ENCODE data around the gene PRKAB1.

The PRKAB1 gene

DNA sequence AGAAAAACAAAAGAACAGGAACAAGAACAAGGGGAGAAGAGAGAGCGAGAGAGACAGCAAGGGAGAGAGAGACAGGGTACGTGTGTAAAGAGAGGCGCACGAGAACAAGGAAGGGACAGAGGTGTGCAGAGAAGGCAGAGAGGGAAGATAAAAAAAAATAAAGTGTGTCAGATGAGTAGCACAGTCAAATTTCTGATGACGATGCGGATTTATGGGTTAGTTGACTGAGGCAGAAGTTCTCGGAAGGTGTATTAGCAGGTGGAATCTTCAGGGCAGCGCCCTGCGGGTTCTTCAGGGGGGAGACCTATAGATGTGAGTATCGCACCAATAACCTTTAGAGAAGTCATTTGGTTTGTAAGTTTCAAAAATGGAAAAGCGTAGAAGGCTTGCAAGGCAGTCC, 44.8 kb downstream of the PRKAB1 start:
- DNase-seq (ENCODE audit: low read depth), result no peak

DNA sequence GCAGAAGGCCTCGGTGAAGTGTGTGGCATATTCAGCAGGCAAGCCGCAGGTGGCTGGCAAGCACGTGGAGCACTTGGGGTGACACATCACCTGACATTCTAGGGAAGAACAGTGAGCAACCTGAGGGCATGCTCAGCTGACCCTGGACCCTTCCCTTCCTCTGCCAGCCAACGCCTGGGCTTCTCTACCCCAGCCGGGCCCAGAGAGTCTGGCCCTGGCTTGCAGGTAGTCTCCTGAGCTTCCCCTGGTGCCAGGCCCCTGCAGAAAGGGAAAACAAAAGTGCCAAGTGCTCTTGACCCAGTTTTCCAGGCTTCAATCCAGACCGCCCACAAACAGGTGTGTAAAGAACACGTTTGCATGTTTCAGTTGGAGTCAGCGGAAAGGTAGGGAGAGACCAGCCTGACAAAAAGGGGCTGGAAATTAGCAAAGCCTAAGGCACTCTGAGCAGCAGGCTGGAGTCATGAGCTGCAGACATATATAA, 45.7 kb downstream of the PRKAB1 start:
- no peak for DNase-seq (ENCODE audit: low read depth)

DNA sequence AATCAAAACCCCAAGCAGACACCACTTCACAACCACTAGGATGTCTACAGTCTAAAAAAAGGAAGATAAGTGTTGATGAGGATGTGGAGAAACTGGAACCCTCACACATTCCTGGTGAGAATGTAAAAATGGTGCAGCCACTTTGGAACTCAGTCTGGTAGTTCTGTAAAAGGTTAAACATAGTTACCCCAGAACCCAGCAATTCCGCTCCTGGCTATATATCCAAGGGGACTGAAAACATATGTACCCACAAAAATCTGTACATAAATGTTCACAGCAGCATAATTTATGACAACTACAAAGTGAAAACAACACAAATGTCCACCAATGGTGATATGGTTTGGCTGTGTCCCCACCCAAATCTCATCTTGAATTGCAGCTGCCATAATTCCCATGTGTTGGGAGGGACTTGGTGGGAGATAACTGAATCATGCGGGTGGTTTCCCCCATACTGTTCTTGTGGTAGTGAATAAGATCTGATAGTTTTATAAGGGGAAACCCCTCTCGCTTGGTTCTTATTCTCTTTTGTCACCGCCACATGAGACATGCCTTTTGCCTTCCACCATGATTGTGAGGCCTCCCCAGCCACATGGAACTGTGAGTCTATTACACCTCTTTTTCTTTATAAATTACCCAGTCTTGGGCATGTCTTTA, 46.8 kb downstream of the PRKAB1 start:
- DNase-seq (ENCODE audit: low read depth), result no peak

DNA sequence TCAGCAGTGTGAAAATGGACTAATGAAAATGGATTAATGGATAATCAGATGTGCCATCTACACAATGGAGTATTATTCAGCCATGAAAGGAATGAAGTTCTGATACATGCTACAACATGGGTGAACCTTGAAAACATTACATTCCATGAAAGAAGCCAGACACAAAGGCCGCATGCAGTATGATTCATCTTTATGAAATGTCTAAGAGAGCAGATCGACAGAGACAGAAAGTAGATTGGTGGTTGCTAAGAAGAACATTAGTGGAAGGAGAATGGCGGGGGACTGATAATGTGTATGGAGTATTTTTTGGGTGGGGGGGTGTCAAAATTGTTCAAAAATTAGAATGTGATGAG, 47.3 kb downstream of the PRKAB1 start:
- DNase-seq (ENCODE audit: low read depth), result no peak

DNA sequence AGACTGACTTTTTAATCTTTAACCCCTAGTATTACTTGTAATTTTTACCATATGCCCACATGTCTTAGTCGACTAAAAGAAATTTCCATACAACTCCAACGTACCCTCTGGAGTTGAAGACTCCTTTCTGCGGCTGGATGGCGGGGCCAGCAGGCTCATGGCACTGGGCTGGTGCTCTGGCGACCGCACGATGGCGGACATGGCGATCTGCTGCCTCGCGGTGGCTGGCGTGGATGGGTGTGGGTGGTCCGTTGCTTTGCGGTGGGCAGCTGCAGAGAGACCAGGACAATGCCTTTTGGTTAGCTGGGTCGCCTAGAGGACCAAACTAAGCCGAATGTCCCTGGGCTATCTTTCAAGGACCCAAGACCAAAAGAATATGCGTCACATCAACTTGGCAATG, 50.2 kb downstream of the PRKAB1 start:
- DNase-seq (ENCODE audit: low read depth), result no peak

DNA sequence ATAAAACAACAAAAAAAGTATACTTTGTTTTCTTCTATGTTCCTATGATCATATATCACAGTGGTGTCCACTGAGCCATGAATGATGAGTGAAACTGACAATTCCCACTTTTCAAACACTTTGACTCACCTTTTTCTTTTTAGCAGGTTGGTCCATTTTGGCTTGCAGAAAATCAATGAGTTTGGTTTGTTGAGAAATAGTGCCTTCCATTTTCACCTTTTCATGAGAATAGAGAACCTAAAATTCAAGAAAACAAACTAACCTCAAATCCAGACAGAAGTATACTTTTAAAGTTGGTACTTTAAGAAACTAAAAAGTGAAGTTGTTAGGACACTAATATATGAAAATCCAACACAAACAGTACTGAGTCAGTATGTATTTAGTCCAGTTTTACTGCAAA, 52.4 kb downstream of the PRKAB1 start:
- DNase-seq (ENCODE audit: low read depth), result no peak

DNA sequence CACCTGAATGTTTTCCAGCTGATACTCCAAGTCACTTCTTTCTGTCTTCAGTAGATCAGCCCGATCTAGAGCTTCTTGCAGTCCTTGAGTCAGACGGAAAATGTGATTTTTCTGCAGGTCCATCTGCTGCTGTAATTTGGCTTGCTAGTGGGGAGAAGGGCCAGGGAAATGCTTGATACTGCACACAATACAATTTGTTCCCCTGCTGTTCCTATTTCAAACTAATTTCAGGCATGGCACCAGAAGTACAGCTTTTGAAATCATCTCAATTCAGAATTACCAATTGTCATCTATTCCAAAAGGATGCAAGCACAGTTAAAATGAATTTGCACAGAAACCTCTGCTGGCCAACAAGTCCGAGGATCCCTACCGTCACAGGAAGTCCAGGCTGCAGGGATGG, 53.4 kb downstream of the PRKAB1 start:
- no peak for DNase-seq (ENCODE audit: low read depth)

DNA sequence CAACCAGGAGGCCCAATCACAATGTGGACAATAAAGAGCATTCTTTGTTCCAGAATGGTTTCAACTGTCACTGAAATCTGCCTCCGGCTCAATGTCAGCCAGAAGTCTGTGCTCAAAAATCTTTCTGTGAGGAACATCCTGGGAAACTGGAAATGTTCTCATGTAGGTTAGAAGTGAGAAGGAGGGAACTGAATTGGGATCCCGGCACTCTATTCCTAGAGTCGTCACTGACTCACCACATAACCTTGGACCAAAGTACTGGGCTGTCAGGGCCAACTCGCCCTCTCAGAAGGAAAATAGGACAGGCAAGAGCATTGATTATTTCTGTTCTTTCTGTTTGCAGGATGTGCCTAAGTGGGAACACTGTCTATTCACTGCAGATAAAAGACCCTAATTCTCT, 57.6 kb downstream of the PRKAB1 start:
- DNase-seq (ENCODE audit: low read depth), result no peak

DNA sequence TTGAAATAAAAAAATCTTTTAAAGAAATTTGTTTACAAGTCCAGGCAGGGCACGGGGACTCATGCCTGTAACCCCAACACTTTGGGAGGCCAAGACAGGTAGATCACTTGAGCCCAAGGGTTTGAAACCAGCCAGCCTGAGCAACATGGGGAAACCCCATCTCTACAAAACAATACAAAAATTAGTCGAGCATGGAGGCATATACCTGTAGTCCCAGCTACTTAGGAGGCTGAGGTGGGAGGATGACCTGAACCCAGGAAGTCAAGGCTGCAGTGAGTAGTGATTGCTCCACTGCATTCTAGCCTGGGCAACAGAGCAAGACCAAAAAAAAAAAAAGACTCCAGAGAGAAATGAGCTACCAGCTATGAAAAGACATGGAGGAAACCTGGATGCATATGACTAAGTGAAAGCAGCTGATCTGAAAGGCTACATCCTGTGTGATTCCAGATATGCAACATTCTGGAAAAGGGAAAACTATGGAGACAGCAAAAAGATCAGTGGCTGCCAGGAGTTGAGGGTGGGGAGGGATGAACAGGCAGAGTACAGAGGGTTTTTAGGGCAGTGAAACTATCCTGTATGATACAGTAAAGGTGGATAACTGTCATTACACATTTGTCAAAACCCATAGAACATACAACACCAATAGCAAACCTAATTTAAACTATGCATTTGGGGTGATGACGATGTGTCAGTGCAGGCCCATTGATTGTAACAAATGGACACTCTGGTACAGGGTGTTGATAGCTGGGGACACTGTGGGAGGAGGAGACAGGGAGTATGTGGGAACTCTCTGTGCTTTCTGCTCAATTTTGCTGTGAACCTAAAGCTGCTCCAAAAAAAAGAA, 59.9 kb downstream of the PRKAB1 start:
- DNase-seq (ENCODE audit: low read depth), result no peak

DNA sequence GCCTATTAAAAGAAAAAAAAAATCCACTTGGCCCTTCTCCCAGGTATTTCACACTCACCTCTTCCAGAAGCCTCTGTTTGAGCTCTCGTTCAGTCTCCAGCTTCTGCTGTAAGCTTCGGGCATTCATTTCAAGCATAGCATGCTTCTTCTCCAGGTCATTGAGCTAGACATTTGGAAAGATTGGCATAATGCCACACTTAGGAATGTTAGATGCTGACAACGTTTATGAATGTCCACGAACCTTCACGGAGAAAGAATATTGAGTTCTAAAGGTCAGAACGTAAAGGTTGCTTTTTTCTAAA, 60.5 kb downstream of the PRKAB1 start:
- no peak for DNase-seq (ENCODE audit: low read depth)

DNA sequence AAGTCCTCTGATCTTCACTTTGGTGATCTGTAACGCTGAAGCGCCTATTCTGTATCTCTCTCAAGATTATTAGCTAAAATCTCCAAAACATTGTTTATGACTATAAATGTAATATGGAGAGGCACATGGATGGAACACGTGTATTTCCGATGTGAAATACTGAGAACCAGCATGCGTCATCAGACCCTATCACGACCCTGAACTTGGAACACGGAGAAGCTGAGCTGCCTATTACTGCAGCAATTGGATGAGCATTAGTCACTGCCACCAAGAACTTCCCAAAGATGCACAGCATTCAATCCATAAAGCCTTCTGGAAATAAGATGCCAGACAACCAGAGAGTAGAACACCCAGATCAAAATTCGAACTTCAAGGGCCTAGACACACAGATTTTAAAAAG, 61.9 kb downstream of the PRKAB1 start:
- no peak for DNase-seq (ENCODE audit: low read depth)

DNA sequence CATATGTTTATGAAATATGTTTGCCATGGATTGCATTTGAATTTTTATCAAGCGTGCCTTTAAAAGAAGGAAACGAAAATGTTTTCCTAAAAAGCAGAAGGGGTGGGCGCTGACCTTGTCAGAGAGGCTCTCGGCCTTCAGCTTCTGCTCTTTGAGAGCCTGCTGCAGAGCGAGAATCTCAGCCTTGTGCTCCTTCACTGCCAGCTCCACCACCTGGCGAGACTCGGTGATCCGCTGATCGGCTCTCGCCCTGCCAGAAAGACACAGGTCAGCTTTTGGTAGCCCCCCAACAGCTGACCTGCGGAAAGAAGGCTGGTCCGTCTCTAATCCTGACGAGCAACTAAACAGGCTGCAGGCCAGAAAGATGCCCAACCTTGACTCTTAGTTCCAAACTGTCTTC, 62.4 kb downstream of the PRKAB1 start:
- no peak for DNase-seq (ENCODE audit: low read depth)

Data from T follicular helper cell (primary cell).